ENCODE data around the gene INAFM1.

Gene INAFM1

GRCh38 chr19:47310323-47310722 lies 35.6 kb downstream of the INAFM1 start:
- no peak for DNase-seq (ENCODE audit: low read depth)

GRCh38 chr19:47310819-47311218 lies 36.1 kb downstream of the INAFM1 start:
- no peak for DNase-seq (ENCODE audit: low read depth)

GRCh38 chr19:47312366-47313006 lies 37.8 kb downstream of the INAFM1 start:
- DNase-seq (ENCODE audit: low read depth), result no peak

- no peak for DNase-seq (ENCODE audit: low read depth)
Observed at GRCh38 chr19:47313754-47314295, 39.1 kb downstream of the INAFM1 start.

- DNase-seq (ENCODE audit: low read depth), result no peak
Observed at GRCh38 chr19:47315125-47315821, 40.6 kb downstream of the INAFM1 start.

GRCh38 chr19:47316513-47316912 lies 41.8 kb downstream of the INAFM1 start:
- no peak for DNase-seq (ENCODE audit: low read depth)

- no peak for DNase-seq (ENCODE audit: low read depth)
Observed at GRCh38 chr19:47319923-47320871, 45.5 kb downstream of the INAFM1 start.

GRCh38 chr19:47321630-47322029 lies 46.9 kb downstream of the INAFM1 start:
- no peak for DNase-seq (ENCODE audit: low read depth)

- no peak for DNase-seq (ENCODE audit: low read depth)
Observed at GRCh38 chr19:47322058-47322457, 47.4 kb downstream of the INAFM1 start.

GRCh38 chr19:47323409-47323808 lies 48.7 kb downstream of the INAFM1 start:
- no peak for DNase-seq (ENCODE audit: low read depth)

GRCh38 chr19:47323872-47324271 lies 49.2 kb downstream of the INAFM1 start:
- no peak for DNase-seq (ENCODE audit: low read depth)

- no peak for DNase-seq (ENCODE audit: low read depth)
Observed at GRCh38 chr19:47324502-47324901, 49.8 kb downstream of the INAFM1 start.
